SH-SY5Y (cell line): ENCODE data around the gene SGK2.

Experiments
- GATA2 ChIP-seq: IDR thresholded peaks from 2 replicates; pipeline ENCODE4 v1.6.1; 2011; ENCODE audit warnings: mild to moderate bottlenecking, low read depth, low read length
- GATA3 ChIP-seq: IDR thresholded peaks from 2 replicates; pipeline ENCODE4 v1.6.1; 2011; ENCODE audit warnings: low read depth, mild to moderate bottlenecking, low read length, moderate library complexity

DNA sequence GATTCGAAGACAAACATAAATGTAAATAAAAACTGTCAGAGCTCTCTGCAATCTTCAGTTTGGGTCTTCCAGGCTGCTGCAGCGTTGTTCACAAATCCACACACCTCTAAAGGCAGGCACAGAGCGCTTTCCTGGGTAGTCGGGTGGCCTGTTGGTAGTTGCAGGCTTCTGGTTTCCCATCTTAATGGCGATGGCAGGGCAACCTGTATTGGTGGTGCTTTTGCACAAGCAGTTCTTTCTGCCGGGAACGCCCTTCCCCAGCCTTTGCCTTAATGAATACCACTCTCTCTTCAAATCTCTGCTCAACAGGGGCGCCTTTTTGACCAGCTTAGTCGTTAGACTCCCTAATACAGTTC, 31.2 kb downstream of the SGK2 start:
- TF ChIP-seq GATA2 (no peak), GATA3 (no peak)
